ENCODE data around the gene CACNB1. TPM values are rescaled to one million over a fixed set of nuclear protein-coding genes. Genes with fewer than 3 reads are reported as not detected.
"Not testable (repeated sequence)": the region's sequence is repeated elsewhere in the genome, so short reads cannot be mapped to it uniquely, and the experiment has no call there.

Gene CACNB1
- total RNA-seq, 1 donor from 2014 or later: 0.99 TPM

GRCh38 chr17:39151150-39151942 is 46.1 kb downstream of the CACNB1 start, which contains the start of gene PLXDC1:
PLXDC1 (minus strand) TSS chr17:39151637; CDS start chr17:39151437, 200 bp downstream.
- DNase-seq (ENCODE audit: low read depth in 2 of 2): no peak

- no peak for DNase-seq (ENCODE audit: low read depth in 2 of 2)
These were observed 46.7 kb downstream of the CACNB1 start for GRCh38 chr17:39150795-39151149.

- DNase-seq (ENCODE audit: low read depth in 2 of 2): no peak
These were observed 47.3 kb downstream of the CACNB1 start for GRCh38 chr17:39150104-39150634.

- DNase-seq (ENCODE audit: low read depth in 2 of 2): no peak
These were observed 50.0 kb downstream of the CACNB1 start for GRCh38 chr17:39147221-39148185.

GRCh38 chr17:39146273-39146672 is 51.2 kb downstream of the CACNB1 start:
- no peak for DNase-seq (ENCODE audit: low read depth in 2 of 2)

- no peak for DNase-seq (ENCODE audit: low read depth in 2 of 2)
These were observed 52.3 kb downstream of the CACNB1 start for GRCh38 chr17:39145143-39145542.

- DNase-seq (ENCODE audit: low read depth in 2 of 2): peak; percentile 55 to 95
These were observed 53.0 kb downstream of the CACNB1 start for GRCh38 chr17:39144416-39144840.

GRCh38 chr17:39143552-39144093 is 53.8 kb downstream of the CACNB1 start:
- no peak for DNase-seq (ENCODE audit: low read depth in 2 of 2)

GRCh38 chr17:39141915-39142664 is 55.4 kb downstream of the CACNB1 start:
- no peak for DNase-seq (ENCODE audit: low read depth in 2 of 2)

- no peak for DNase-seq (ENCODE audit: low read depth in 2 of 2)
These were observed 56.2 kb downstream of the CACNB1 start for GRCh38 chr17:39141294-39141693.

GRCh38 chr17:39139561-39139960 is 57.9 kb downstream of the CACNB1 start:
- no peak for DNase-seq (ENCODE audit: low read depth in 2 of 2)

- DNase-seq (ENCODE audit: low read depth in 2 of 2): no peak
These were observed 58.3 kb downstream of the CACNB1 start for GRCh38 chr17:39139161-39139511.

GRCh38 chr17:39138431-39139160 is 58.9 kb downstream of the CACNB1 start:
- DNase-seq (ENCODE audit: low read depth in 2 of 2): no peak

- DNase-seq (ENCODE audit: low read depth in 2 of 2): no peak
These were observed 62.6 kb downstream of the CACNB1 start for GRCh38 chr17:39134878-39135277.

- DNase-seq (ENCODE audit: low read depth in 2 of 2): peak in 1 of 2 donors; percentile 22
These were observed 65.3 kb downstream of the CACNB1 start for GRCh38 chr17:39132192-39132610.

- DNase-seq (ENCODE audit: low read depth in 2 of 2): no peak
These were observed 65.9 kb downstream of the CACNB1 start for GRCh38 chr17:39131616-39132015.

GRCh38 chr17:39130205-39130604 is 67.3 kb downstream of the CACNB1 start:
- no peak for DNase-seq (ENCODE audit: low read depth in 2 of 2)

GRCh38 chr17:39129544-39129943 is 67.9 kb downstream of the CACNB1 start:
- DNase-seq (ENCODE audit: low read depth in 2 of 2): not testable (repeated sequence)

GRCh38 chr17:39126436-39126835 is 71.0 kb downstream of the CACNB1 start:
- DNase-seq (ENCODE audit: low read depth in 2 of 2): no peak

- no peak for DNase-seq (ENCODE audit: low read depth in 2 of 2)
These were observed 72.2 kb downstream of the CACNB1 start for GRCh38 chr17:39125143-39125875.
